GM19351 (cell line): ENCODE measurements around the gene PRODH.
"Not testable (repeated sequence)": the region's sequence is repeated elsewhere in the genome, so short reads cannot be mapped to it uniquely, and the experiment has no call there.

Experiments
- ATAC-seq: cut with Tn5 transposase; IDR thresholded peaks from one replicate; pipeline ENCODE4 v1.9.1; 2021; ENCODE audit warnings: mild to moderate bottlenecking, moderate library complexity; ENCODE audit not compliant: unreplicated experiment

The PRODH gene

DNA sequence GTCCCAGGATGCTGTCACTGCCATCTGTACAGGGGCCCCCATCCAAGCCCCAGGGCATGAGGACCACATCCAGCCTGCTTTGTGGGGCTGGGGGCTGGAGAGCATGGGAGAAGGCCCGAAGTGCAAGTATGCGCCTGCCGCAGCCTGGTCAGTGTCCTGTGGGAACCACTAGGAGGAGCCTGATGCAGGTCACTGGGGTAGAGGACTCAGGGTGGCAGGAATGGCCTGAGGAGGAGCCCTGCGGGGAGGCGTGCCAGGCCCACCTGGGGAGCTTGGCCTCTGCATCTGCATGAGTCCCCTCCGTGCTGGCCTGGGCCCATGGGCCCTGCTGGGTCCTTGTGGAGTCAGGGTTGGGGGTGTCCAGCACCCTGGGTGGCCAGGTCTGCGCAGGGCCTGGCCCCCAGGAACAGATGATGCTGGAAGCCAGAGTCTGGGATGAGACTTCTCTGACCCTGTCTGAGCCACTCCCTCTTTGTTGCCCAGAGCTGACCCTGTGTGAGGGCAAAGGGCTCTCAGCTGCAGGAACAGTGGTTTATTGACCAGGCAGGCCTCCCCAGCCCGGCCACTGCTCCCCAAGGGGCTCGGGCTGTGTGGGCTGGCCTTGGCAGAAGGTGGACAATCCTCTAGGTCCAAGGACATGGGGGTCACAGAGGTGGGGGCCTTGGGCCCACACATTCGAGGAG is 23.7 kb downstream of the PRODH start:
- not testable (repeated sequence) for ATAC-seq

DNA sequence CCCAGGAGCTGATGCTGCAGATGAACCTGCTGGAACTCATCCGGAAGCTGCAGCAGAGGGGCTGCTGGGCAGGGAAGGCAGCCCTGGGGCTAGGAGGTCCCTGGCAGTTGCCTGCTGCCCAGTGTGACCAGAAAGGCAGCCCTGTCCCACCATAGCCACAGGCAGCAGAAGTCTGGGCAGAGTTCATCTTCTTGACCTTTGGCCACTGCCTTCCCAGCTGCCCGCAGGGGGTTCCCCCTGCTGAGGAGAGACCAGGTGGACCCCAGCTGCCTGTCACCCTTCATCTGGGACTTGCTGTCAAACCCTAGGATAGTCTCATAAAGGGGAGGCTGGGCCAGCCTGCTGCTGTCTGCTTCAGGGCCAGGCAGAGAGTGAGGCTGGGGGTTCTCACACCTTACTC is 24.6 kb downstream of the PRODH start:
- not testable (repeated sequence) for ATAC-seq

DNA sequence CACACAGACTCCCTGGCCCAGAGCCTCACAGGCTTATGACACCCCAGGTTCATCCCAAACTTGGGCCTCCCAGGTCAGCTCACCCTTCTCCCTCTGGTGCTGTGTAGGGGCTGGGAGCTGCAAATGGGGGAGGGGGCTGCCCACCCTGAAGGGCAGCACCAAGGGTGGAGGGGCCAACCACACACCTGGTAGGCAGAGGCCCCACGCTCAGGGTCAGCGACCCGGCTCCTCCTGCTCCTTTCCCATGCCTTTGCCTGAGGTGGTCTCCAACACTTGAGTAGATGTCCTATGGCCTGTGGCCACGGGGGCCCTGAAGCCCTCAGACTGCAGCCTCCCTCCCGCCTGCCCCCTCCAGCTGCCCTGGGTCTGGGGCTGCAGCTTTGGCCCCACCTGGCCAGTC is 26.5 kb downstream of the PRODH start:
- ATAC-seq, result no peak

DNA sequence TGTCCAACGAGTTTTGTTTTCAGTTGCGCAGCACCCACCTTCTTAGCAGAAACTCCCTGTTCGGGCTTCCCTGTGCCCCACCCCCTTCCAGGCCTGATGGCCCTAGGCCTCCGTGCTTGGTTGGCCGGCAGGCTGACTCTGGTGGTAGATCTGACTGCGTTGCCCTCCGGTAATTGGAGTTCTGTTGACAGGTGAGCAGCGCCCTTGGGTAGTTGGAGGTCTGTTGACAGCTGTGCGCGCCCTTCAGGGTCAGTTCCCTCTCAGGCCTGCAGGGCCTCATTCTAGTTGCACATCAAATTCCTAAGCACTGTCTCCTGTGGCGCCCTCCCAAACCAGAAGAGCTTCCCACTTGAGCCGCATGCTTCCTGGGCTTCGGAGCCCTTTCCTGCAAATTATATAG is 29.2 kb downstream of the PRODH start:
- no peak for ATAC-seq

DNA sequence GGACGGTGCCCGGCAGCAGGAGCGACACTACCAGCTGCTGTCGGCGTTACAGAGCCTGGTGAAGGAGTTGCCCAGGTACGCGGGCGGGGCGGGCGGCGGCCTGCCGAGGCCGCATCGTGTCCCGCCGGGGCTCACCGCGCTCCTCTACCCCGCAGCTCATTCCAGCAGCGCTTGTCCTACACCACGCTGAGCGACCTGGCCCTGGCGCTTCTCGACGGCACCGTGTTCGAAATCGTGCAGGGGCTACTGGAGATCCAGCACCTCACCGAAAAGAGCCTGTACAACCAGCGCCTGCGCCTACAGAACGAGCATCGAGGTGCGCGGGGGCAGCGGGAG is 29.7 kb downstream of the PRODH start:
- ATAC-seq, result not testable (repeated sequence)

DNA sequence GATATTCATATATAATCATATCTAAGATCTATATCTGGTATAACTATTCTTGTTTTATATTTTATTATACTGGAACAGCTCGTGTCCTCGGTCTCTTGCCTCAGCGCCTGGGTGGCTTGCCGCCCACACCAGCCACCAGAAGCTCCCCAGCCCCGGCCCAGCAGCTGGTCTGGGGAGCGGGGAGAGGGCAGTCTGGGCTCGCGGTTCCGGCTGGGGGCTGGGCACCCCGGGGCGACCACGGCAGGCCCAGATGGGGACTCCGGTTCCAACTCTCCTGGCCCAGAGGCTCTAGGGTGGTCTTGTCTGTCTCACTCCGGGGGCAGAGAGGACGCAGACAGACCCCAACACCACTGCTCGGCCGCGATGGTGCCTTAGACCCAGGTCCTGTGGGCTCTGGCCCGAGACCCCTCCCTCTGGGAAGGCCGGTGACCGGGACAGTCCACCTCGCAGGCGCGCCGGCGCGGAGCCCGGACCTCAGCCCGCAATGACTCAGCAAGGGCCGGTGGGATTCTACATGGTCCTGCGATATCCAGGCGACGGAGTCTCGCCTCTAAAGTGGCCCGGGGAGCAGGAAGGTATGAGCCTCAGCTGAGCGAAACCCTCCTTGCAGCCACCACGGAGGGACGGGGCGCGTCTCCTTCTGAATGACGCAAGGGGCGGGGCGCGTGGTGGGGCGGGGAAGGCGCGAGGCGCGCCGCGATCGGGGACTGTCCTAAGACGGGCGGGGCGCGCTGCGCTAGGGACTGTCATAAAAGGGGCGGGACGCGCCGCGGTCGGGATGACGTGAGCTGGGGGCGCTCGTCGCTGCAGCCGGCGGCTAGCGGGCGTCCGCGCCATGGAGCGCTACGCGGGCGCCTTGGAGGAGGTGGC is 30.3 kb downstream of the PRODH start, which contains the start of gene DGCR6:
TSS of gene DGCR6 (plus strand) at position 781 of the 870 bp plus-strand sequence. CDS start at position 836, 55 bp downstream.
- peak; percentile 84 for ATAC-seq

DNA sequence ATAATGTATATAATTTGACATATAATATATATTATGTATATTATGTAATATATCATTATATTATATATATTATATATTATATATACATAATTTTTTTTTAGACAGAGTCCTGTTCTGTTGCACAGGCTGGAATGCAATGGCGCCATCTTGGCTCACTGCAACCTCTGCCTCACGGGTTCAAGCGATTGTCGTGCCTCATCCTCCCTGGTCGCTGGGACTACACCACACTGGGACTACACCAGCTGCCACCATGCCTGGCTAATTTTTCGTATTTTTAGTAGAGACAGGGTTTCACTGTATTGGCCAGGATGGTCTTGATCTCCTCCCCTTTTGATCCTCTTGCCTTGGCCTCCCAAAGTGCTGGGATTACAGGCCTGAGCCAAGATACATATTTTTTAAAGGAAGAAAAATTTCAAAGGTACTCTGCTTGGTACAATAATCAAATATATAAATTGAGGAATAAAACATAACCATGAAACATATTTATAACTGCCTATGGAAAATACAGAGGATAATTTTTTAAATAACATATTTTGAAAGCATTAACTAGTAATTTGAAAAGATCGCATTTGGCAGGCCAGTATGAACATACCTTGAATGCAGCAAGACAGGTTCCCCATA is 39.9 kb downstream of the PRODH start:
- ATAC-seq, result not testable (repeated sequence)

DNA sequence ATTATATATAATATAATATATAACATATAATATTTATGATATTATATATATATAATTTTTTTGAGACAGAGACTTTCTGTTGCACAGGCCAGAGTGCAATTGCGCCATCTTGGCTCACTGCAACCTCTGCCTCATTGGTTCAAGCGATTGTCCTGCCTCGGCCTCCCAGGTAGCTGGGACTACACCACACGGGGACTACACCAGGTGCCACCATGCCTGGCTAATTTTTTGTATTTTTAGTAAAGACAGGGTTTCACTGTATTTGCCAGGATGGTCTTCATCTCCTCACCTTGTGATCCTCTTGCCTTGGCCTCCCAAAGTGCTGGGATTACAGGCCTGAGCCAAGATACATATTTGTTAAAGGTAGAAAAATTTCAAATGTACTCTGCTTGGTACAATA is 42.3 kb downstream of the PRODH start:
- not testable (repeated sequence) for ATAC-seq

DNA sequence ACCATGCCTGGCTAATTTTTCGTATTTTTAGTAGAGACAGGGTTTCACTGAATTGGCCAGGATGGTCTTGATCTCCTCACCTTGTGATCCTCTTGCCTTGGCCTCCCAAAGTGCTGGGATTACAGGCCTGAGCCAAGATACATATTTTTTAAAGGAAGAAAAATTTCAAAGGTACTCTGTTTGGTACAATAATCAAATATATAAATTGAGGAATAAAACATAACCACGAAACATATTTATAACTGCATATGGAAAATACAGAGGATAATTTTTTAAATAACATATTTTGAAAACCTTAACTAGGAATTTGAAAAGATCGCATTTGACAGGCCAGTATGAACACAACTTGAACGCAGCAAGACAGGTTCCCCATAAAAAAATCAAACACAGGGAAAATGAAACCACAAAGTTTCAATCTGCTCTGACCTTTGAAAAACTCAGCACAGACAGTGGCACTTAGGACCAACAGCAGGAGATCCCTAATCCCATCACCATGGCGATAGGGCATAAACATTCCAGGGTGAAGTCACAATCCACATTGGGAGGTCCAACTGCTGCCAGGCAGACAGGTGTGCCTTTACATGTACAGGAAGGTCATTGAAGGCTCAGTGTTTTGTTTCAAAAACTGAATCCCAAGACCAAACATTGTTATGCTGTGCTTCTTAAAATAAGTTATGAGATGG is 45.4 kb downstream of the PRODH start:
- not testable (repeated sequence) for ATAC-seq

DNA sequence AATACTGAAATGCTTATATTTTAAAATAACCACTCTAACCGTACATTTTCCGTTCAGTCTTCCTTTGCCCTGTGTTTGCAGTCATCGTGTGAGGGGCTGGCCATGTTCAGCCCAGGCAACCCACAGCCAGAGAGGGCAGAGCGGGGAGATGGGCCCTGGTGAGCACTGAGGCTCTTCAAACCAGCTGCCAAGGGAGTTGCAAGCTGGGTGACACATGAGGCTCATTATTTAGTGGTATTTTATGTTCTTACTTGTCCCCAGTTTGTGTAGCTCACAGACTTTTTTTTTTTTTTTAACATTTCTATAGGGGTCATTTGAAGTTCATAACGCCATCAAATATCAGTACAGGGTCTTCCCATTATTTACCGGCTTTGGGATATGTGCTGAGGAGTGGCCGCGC is 48.0 kb downstream of the PRODH start:
- ATAC-seq, result no peak

DNA sequence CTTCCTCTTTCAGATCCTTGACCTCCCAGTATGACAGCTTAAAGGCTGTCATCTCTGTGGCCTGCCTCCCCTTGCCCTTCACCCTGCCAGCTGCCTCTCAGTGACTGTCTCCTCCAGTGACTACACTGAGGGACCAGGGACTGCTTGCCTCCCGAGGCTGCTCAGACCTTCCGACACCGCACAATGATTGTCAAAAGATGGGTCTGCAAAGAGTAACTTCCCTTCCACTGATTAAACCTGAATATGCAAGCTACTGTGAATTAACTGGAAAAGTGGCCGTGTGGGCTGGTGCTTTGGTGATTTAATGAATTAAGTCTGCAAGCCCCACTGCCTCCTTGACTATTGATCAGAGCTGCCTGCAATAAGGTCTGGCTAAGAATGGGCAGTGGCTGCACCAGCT is 51.6 kb downstream of the PRODH start:
- not testable (repeated sequence) for ATAC-seq

DNA sequence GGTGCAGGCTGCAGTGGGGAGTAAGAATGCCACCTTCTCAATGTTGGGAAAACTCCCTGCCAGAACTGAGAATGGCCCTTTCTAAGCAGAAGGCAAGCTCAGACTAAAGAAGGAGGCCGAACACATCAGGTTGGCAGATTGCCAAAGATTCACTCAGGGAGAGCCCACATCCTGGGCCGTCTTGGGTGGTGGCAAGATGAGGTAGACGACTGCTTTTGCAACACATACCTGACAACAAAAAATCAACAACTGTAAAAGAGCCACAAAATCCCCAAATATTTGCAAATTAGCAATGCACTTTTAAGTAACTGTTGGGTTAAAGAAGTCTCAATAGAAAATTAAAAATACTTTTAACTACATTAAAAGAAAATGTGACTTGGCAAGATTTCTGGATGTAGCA is 54.8 kb downstream of the PRODH start:
- not testable (repeated sequence) for ATAC-seq
